ENCODE measurements around the gene CFAP65.

GRCh38 chr2:219010162-219010756 lies 31.1 kb downstream of the CFAP65 start:
- no peak for TF ChIP-seq CEBPG (CRISPR knock-in tag; IDR thresholded peaks at IDR 0.05)
- TF ChIP-seq, protein P1, sequence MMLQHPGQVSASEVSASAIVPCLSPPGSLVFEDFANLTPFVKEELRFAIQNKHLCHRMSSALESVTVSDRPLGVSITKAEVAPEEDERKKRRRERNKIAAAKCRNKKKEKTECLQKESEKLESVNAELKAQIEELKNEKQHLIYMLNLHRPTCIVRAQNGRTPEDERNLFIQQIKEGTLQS (CRISPR knock-in tag; IDR thresholded peaks at IDR 0.05), result no peak

All from HepG2 (cell line).